Tibial artery (tissue), 4 donors: ENCODE data around the gene CKAP5.
"Not testable (repeated sequence)": the region's sequence is repeated elsewhere in the genome, so short reads cannot be mapped to it uniquely, and the experiment has no call there.

Experiments used
- DNase-seq, 2 donors: peaks; one replicate each; pipeline ENCODE4 v3.0.0-alpha.2; 2019
- H3K27ac ChIP-seq, 2 donors: fragments of 200-600 bp; sonication (generic) in 1 of 2; 1 replicate in 1 of 2; 2 replicates in 1 of 2; pipeline ENCODE4 v1.5.1; 2018 to 2019; ENCODE audit warnings: mild to moderate bottlenecking in 1 of 2
- H3K27me3 ChIP-seq, 2 donors: fragments of 200-600 bp; sonication (generic) in 1 of 2; one replicate each; pipeline versions ENCODE4 v1.5.1 to v1.6.0; 2016 to 2019
- H3K36me3 ChIP-seq, 3 donors: fragments of 200-600 bp; sonication (generic) in 2 of 3; one replicate each; pipeline ENCODE4 v1.5.1; 2016 to 2019; ENCODE audit warnings: mild to moderate bottlenecking in 2 of 3
- H3K4me1 ChIP-seq, 4 donors: fragments of 200-600 bp; sonication (generic) in 2 of 4; 1 replicate in 3 of 4; 2 replicates in 1 of 4; pipeline ENCODE4 v1.5.1; 2016 to 2019
- H3K4me3 ChIP-seq, 2 donors: fragments of 200-600 bp; sonication (generic) in 1 of 2; 1 replicate in 1 of 2; 2 replicates in 1 of 2; pipeline ENCODE4 v1.5.1; 2018 to 2019; ENCODE audit warnings: mild to moderate bottlenecking in 2 of 2
- H3K9me3 ChIP-seq, 3 donors: fragments of 200-600 bp; sonication (generic) in 1 of 3; one replicate each; pipeline ENCODE4 v1.5.1; 2016 to 2019
- intact Hi-C: fragments of 100-400 bp; cut with DNase I; formaldehyde crosslinking; loops from one replicate; pipeline ENCODE4 v1.15.0; 2023; ENCODE audit warnings: low total_unique reads
- TF ChIP-seq, protein P1 (sequence below), 2 experiments: fragments of 200-600 bp in 1 of 2; fragments of 450-650 bp in 1 of 2; IDR thresholded peaks; one replicate each; pipeline ENCODE4 v1.5.1; 2017 to 2019; ENCODE audit warnings: antibody characterized with exemption in 2 of 2, mild to moderate bottlenecking in 1 of 2, moderate library complexity in 1 of 2

Gene CKAP5

DNA sequence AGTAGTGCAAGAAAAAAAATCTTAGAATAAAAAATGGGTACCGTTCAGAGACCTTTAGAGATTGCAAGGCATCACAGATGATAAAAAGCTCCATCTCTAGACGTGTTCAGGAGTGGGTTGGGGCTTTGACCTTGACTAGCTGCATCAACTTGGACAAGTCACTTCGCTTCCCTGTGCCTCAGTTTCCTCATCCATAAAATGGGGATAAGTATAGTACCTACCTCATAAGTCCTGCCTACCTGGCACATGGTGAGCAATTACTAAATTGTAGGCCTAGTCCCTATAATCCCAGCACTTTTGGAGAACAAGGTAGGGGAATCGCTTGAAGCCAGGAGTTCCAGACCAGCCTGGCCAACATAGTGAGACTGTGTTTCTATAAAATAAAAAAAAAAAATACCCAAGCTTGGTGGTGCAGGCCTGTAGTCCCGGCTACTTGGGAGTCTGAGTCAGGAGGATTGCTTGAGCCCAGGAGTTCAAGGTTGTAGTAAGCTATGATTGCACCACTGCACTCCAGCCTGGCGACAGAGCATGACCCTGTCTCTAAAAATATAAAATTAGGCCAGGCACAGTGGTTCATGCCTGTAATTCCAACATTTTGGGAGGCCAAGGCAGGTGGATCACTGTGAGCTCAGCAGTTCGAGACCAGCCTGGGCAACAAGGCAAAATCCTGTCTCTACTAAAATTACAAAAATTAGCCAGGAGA is 133.1 kb downstream of the CKAP5 start:
- TF ChIP-seq, protein P1, sequence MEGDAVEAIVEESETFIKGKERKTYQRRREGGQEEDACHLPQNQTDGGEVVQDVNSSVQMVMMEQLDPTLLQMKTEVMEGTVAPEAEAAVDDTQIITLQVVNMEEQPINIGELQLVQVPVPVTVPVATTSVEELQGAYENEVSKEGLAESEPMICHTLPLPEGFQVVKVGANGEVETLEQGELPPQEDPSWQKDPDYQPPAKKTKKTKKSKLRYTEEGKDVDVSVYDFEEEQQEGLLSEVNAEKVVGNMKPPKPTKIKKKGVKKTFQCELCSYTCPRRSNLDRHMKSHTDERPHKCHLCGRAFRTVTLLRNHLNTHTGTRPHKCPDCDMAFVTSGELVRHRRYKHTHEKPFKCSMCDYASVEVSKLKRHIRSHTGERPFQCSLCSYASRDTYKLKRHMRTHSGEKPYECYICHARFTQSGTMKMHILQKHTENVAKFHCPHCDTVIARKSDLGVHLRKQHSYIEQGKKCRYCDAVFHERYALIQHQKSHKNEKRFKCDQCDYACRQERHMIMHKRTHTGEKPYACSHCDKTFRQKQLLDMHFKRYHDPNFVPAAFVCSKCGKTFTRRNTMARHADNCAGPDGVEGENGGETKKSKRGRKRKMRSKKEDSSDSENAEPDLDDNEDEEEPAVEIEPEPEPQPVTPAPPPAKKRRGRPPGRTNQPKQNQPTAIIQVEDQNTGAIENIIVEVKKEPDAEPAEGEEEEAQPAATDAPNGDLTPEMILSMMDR (IDR thresholded peaks at IDR 0.05) = no peak
- Histone ChIP-seq H3K36me3 (peaks cover 0 to 7% (median 6%) of the 10 kb centered on the region in 3 donors), H3K27ac (peak overlapping the region; percentile 90), H3K4me3 (no peak overlapping the region), H3K4me1 (peaks cover 0 to 56% (median 18%) of the 10 kb centered on the region in 4 donors), H3K27me3 (no peaks in the 10 kb centered on the region), H3K9me3 (no peaks in the 10 kb centered on the region)
- DNase-seq = no peak
- intact Hi-C loops = loop anchor here (10.0 kb wide), 1 partner anchor 98 kb away; the partner anchor contains the start of genes ATG13 and HARBI1

DNA sequence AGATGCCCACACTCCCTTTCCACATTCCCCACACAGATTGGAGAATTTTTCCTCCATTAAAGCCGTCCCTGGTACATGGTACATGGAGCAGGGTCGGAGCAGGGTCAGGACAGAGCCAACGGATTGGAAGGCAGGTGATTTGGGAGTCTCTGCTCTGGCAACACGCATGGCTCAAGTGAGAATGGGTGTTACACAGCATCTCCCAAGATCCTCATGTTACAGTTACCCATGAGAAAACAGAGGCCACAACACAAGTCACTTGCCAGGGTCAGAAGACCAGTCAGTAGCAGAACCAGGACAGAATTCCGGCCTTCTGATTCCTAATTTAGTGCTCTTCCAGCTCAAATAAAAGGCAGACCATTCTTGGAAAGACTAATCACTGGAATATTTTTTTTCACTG is 134.8 kb downstream of the CKAP5 start:
- H3K27me3 ChIP-seq = no peaks in the 10 kb centered on the region
- H3K4me3 ChIP-seq = no peak overlapping the region
- TF ChIP-seq, protein P1 (IDR thresholded peaks at IDR 0.05) = no peak
- H3K27ac ChIP-seq = peak overlapping the region; percentile 90
- peaks cover 8 to 23% (median 18%) of the 10 kb centered on the region in 3 donors for H3K36me3 ChIP-seq
- H3K9me3 ChIP-seq = no peaks in the 10 kb centered on the region
- intact Hi-C loops = loop anchor here (10.0 kb wide), 1 partner anchor 97 kb away; the partner anchor contains the start of genes ATG13 and HARBI1
- DNase-seq = peak; percentile 42 to 69
- H3K4me1 ChIP-seq = peaks cover 0 to 53% (median 18%) of the 10 kb centered on the region in 4 donors

DNA sequence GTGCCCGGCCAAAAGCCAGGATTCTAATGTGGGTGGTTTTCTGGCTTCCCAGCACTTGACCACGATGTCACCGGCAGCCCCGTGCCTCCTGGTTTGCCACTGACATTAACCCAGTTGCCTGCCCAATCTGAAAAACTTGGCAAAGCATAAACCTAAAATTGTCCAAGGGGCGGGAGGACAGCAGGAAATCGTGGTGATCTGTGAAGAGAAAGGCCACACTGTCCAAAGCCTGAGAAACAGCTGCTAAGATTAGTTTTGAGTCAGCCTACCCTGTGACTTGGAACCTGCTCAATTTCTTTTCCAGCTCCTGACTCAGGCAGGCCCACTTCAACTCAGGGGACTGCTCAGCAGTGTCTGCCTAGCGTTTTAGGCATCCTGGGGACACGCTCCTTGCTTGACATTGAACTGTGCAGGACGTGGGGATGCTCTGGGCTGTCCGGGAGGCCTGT is 135.2 kb downstream of the CKAP5 start:
- peak; percentile 85 to 94 for DNase-seq
- H3K27me3 ChIP-seq = no peaks in the 10 kb centered on the region
- peak overlapping the region; percentile 90 for H3K27ac ChIP-seq
- H3K36me3 ChIP-seq = peaks cover 12 to 27% (median 23%) of the 10 kb centered on the region in 3 donors
- intact Hi-C loops = loop anchor here (10.0 kb wide), 1 partner anchor 96 kb away; the partner anchor contains the start of genes ATG13 and HARBI1
- TF ChIP-seq, protein P1 (IDR thresholded peaks at IDR 0.05) = no peak
- H3K9me3 ChIP-seq = no peaks in the 10 kb centered on the region
- H3K4me3 ChIP-seq = no peak overlapping the region
- peaks cover 0 to 53% (median 18%) of the 10 kb centered on the region in 4 donors for H3K4me1 ChIP-seq

DNA sequence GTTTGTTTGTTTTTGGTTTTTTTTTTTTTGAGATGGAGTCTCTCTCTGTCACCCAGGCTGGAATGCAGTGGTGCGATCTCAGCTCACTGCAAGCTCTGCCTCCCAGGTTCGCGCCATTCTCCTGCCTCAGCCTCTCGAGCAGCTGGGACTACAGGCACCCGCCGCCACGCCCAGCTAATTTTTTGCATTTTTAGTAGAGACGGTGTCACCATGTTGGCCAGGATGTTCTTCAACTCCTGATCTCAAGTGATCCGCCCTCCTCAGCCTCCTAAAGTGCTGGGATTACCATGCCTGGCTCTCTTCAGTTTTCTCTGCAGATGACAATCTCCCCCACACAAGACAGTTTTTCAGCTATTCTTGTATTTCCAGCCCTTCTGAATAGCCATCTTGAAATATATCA is 136.7 kb downstream of the CKAP5 start:
- H3K27me3 ChIP-seq, H3K9me3 ChIP-seq, intact Hi-C loops, DNase-seq, H3K4me3 ChIP-seq: not testable (repeated sequence)
- peaks cover 0 to 44% (median 15%) of the 10 kb centered on the region in 4 donors for H3K4me1 ChIP-seq
- H3K27ac ChIP-seq = peak overlapping the region; percentile 90
- H3K36me3 ChIP-seq = peaks cover 27 to 42% (median 38%) of the 10 kb centered on the region in 3 donors

DNA sequence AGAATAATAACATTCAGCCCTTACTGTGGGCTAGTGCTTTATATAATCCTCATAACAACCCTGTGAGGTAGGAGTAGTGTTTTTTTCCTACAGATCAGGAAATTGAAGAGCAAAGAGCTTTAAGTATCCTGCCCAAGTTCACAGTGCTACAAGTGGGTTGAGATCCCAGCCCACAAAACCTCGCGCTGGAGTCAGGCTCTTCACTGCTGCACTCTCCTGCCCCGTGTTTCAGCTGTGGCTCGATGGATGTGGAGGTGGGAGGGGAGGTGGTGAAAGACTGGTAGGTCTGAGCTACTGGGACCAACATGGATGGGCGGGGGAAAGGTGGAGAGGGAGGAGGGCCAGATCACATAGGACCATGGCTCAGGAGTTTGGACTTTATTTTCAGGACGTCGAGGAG is 139.2 kb downstream of the CKAP5 start:
- peaks cover 33 to 67% (median 55%) of the 10 kb centered on the region in 3 donors for H3K36me3 ChIP-seq

More for the DNA sequence above, 139.2 kb downstream of the CKAP5 start:
- Histone ChIP-seq H3K4me3 (no peak overlapping the region), H3K9me3 (no peaks in the 10 kb centered on the region), H3K27ac (no peak overlapping the region), H3K4me1 (peaks cover 0 to 33% (median 20%) of the 10 kb centered on the region in 4 donors), H3K27me3 (no peaks in the 10 kb centered on the region)
- no peak for DNase-seq
- TF ChIP-seq, protein P1 (IDR thresholded peaks at IDR 0.05) = no peak
- intact Hi-C loops = no loop called here
